NT2/D1 (cell line): ENCODE measurements around the gene ANAPC2.

Experiments
- SUZ12 ChIP-seq: IDR thresholded peaks from 2 replicates; pipeline ENCODE4 v1.6.1; 2011; ENCODE audit not compliant: insufficient read length, insufficient read depth; ENCODE audit errors: extremely low read depth
- YY1 ChIP-seq: IDR thresholded peaks from 2 replicates; pipeline ENCODE4 v1.6.1; 2011; ENCODE audit not compliant: insufficient read length, insufficient read depth

GRCh38 chr9:137128862-137129455 lies 59.4 kb downstream of the ANAPC2 start:
- TF ChIP-seq SUZ12 (no peak), YY1 (no peak)
